OCI-LY7 (cell line): ENCODE results near the gene GPANK1.

Experiments
- EZH2phosphoT487 ChIP-seq: fragments of 200-600 bp; sonication (generic); IDR thresholded peaks from 2 replicates; pipeline ENCODE4 v1.6.1; 2018; ENCODE audit warnings: low read depth, borderline replicate concordance, mild to moderate bottlenecking, mixed run types, antibody characterized with exemption, low read length, moderate library complexity, mixed read lengths
- TF ChIP-seq, protein P1 (sequence below): fragments of 200-600 bp; sonication (generic); conservative IDR thresholded peaks from 2 replicates; pipeline ENCODE4 v1.5.1; 2014; ENCODE audit warnings: mild to moderate bottlenecking, antibody characterized with exemption, low read length, moderate library complexity, mixed read lengths

DNA sequence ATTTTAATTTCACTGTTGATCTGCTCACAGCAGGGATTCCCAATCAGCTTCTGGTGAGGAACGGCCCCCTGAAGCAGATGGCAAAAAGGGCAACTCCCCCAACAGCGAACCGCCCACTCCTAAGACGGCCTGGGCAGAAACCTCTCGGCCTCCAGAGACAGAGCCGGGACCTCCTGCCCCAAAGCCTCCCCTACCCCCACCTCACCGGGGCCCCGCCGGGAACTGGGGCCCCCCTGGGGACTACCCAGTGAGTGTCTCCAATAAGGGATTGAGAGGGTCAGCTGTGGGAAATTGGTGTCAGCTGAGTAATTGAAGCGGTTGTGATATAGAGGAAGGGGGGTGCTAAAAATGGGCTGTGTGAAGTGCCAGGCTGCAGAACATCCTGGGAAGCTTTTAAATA lies 37.8 kb downstream of the GPANK1 start:
- TF ChIP-seq, protein P1, sequence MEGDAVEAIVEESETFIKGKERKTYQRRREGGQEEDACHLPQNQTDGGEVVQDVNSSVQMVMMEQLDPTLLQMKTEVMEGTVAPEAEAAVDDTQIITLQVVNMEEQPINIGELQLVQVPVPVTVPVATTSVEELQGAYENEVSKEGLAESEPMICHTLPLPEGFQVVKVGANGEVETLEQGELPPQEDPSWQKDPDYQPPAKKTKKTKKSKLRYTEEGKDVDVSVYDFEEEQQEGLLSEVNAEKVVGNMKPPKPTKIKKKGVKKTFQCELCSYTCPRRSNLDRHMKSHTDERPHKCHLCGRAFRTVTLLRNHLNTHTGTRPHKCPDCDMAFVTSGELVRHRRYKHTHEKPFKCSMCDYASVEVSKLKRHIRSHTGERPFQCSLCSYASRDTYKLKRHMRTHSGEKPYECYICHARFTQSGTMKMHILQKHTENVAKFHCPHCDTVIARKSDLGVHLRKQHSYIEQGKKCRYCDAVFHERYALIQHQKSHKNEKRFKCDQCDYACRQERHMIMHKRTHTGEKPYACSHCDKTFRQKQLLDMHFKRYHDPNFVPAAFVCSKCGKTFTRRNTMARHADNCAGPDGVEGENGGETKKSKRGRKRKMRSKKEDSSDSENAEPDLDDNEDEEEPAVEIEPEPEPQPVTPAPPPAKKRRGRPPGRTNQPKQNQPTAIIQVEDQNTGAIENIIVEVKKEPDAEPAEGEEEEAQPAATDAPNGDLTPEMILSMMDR = no peak
- no peak for TF ChIP-seq EZH2phosphoT487
